IMR-90 (cell line): ENCODE results near the gene SLC9B1. TPM values are rescaled to one million over a fixed set of nuclear protein-coding genes. Genes with fewer than 3 reads are reported as not detected.

ENCODE experiments used
- ATAC-seq: fragments of 200-7000 bp; cut with Tn5 transposase; 2 replicates; pipeline ENCODE4 v1.9.1; 2020; ENCODE audit warnings: low read depth, mild to moderate bottlenecking, moderate library complexity
- BruUV-seq: library from RNA; stranded (reverse); fragments of 400-500 nt; replicated peaks from 2 replicates; lab custom pipeline; 2021; lab: Mats Ljungman, UMichigan
- CTCF ChIA-PET: fragments of 300-600 bp; formaldehyde crosslinking; extraction: SDS; loops from one replicate; lab custom pipeline; 2021; ENCODE audit warnings: antibody characterized with exemption; lab: Yijun Ruan, JAX
- POLR2A ChIA-PET: fragments of 300-600 bp; sonication (Branson Sonifier 250); formaldehyde crosslinking; loops from one replicate; lab custom pipeline; 2022; ENCODE audit warnings: antibody characterized with exemption; ENCODE audit not compliant: unreplicated experiment; lab: Charles Lee
- DNase-seq: peaks from one replicate; pipeline ENCODE4 v3.0.0; 2013
- H2AFZ ChIP-seq: replicated peaks from 2 replicates; pipeline ENCODE3; 2013; ENCODE audit warnings: low read length, mild to moderate bottlenecking; ENCODE audit not compliant: poor library complexity
- H2AK5ac ChIP-seq: 2 replicates; pipeline ENCODE4 v1.6.1; 2013; ENCODE audit warnings: low read depth, low read length, inconsistent platforms
- H2AK9ac ChIP-seq: replicated peaks from 2 replicates; pipeline ENCODE3; 2013; ENCODE audit warnings: mild to moderate bottlenecking, low read depth, low read length, moderate library complexity; ENCODE audit not compliant: poor library complexity
- H2BK120ac ChIP-seq: 2 replicates; pipeline ENCODE4 v1.6.1; 2013; ENCODE audit warnings: low read depth, low read length, inconsistent platforms
- H2BK15ac ChIP-seq: 3 replicates; pipeline ENCODE4 v1.6.1; 2013; ENCODE audit warnings: low read depth, low read length, inconsistent platforms
- H2BK20ac ChIP-seq: 2 replicates; pipeline ENCODE4 v1.6.1; 2013; ENCODE audit warnings: low read depth, mild to moderate bottlenecking, inconsistent platforms, low read length, moderate library complexity
- H2BK5ac ChIP-seq: 2 replicates; pipeline ENCODE4 v1.6.1; 2013; ENCODE audit warnings: mild to moderate bottlenecking, low read depth, low read length, inconsistent platforms; ENCODE audit not compliant: poor library complexity, severe bottlenecking
- H3K14ac ChIP-seq: replicated peaks from 2 replicates; pipeline ENCODE4 v1.6.1; 2013; ENCODE audit warnings: low read depth, low read length, inconsistent platforms
- H3K18ac ChIP-seq: 2 replicates; pipeline ENCODE4 v1.6.1; 2013; ENCODE audit warnings: low read depth, low read length, control low read depth
- H3K23ac ChIP-seq: 2 replicates; pipeline ENCODE4 v1.6.1; 2013; ENCODE audit warnings: low read depth, low read length, inconsistent platforms
- H3K27ac ChIP-seq: 2 replicates; pipeline ENCODE4 v1.5.1; 2013; ENCODE audit warnings: mild to moderate bottlenecking, control low read depth, low read length; ENCODE audit not compliant: insufficient read depth
- H3K27me3 ChIP-seq: 2 replicates; pipeline ENCODE4 v1.6.1; 2013; ENCODE audit warnings: low read length; ENCODE audit not compliant: control insufficient read depth, insufficient read depth
- H3K36me3 ChIP-seq: 2 replicates; pipeline ENCODE4 v1.6.1; 2013; ENCODE audit warnings: low read length, mixed read lengths; ENCODE audit not compliant: control insufficient read depth, insufficient read depth
- H3K4ac ChIP-seq: 2 replicates; pipeline ENCODE4 v1.6.1; 2013; ENCODE audit warnings: low read depth, low read length, inconsistent platforms
- H3K4me1 ChIP-seq: 2 replicates; pipeline ENCODE4 v1.6.1; 2013; ENCODE audit warnings: low read length, mixed read lengths; ENCODE audit not compliant: control insufficient read depth, insufficient read depth
- H3K4me2 ChIP-seq: 2 replicates; pipeline ENCODE4 v1.6.1; 2013; ENCODE audit warnings: low read depth, mild to moderate bottlenecking, control low read depth, low read length, moderate library complexity
- H3K4me3 ChIP-seq: 2 replicates; pipeline ENCODE4 v1.5.1; 2013; ENCODE audit warnings: low read depth, mild to moderate bottlenecking, control low read depth, low read length, moderate library complexity; ENCODE audit not compliant: insufficient read depth
- H3K56ac ChIP-seq: 2 replicates; pipeline ENCODE4 v1.6.1; 2013; ENCODE audit warnings: low read length, inconsistent platforms; ENCODE audit not compliant: insufficient read depth; ENCODE audit errors: extremely low read depth
- H3K79me1 ChIP-seq, 2 experiments: 2 replicates each; pipeline ENCODE4 v1.6.1; 2013; ENCODE audit warnings: low read length in 2 of 2, inconsistent platforms in 1 of 2, low read depth in 1 of 2
- H3K9ac ChIP-seq: 2 replicates; pipeline ENCODE4 v1.6.1; 2013; ENCODE audit warnings: low read depth, low read length, control low read depth
- H3K9me1 ChIP-seq: 2 replicates; pipeline ENCODE4 v1.6.1; 2013; ENCODE audit warnings: low read length, inconsistent platforms; ENCODE audit not compliant: insufficient read depth
- H3K9me3 ChIP-seq: 2 replicates; pipeline ENCODE4 v1.6.1; 2013; ENCODE audit warnings: low read length; ENCODE audit not compliant: control insufficient read depth, insufficient read depth
- H4K20me1 ChIP-seq: 2 replicates; pipeline ENCODE4 v1.6.1; 2013; ENCODE audit warnings: low read length, inconsistent platforms; ENCODE audit not compliant: insufficient read depth
- H4K5ac ChIP-seq: 2 replicates; pipeline ENCODE4 v1.6.1; 2013; ENCODE audit warnings: mild to moderate bottlenecking, low read depth, low read length, control low read depth
- H4K8ac ChIP-seq, 2 experiments: 2 replicates each; pipeline ENCODE4 v1.6.1; 2013; ENCODE audit warnings: low read depth in 2 of 2, low read length in 2 of 2, control low read depth in 1 of 2, inconsistent platforms in 1 of 2
- H4K91ac ChIP-seq: 2 replicates; pipeline ENCODE4 v1.6.1; 2013; ENCODE audit warnings: low read depth, low read length, inconsistent platforms; ENCODE audit not compliant: insufficient read depth
- MXI1 ChIP-seq: IDR thresholded peaks from 2 replicates; pipeline ENCODE4 v1.6.1; 2012; ENCODE audit warnings: low read depth, mild to moderate bottlenecking, low read length, moderate library complexity, borderline replicate concordance
- POLR2A ChIP-seq: IDR thresholded peaks from 2 replicates; pipeline ENCODE4 v1.6.1; 2012; ENCODE audit warnings: mild to moderate bottlenecking, low read depth, low read length
- RAD21 ChIP-seq: IDR thresholded peaks from 2 replicates; pipeline ENCODE4 v1.6.1; 2012; ENCODE audit warnings: low read length, improper control_type of control experiment
- WGBS, 2 experiments: methylation state at CpG; one replicate each; pipeline versions ENCODE4 v1.1.5 to v1.1.7; 2013; ENCODE audit warnings: missing lambda C conversion rate in 2 of 2; ENCODE audit not compliant: insufficient read length in 1 of 2; ENCODE audit errors: extremely low coverage in 2 of 2; 5-methylcytosine and 5-hydroxymethylcytosine counted together
- dilution Hi-C: fragments of 300-500 bp; cut with HindIII; formaldehyde crosslinking; loops from one replicate; pipeline ENCODE4 v1.14.3; 2018; ENCODE audit warnings: low sequenced_read_pairs; ENCODE audit not compliant: unreplicated experiment
- in situ Hi-C: fragments of 300-500 bp; cut with MboI; formaldehyde crosslinking; loops from 3 replicates; pipeline ENCODE4 v1.14.3; 2019; ENCODE audit warnings: low sequenced_read_pairs, inconsistent platforms, mixed read lengths
- intact Hi-C: fragments of 100-400 bp; cut with micrococcal nuclease; formaldehyde crosslinking; loops from 2 replicates; pipeline ENCODE4 v1.10.0; 2022
- polyA plus RNA-seq, 3 experiments: library from polyadenylated mRNA; depleted of rRNA; stranded (reverse); fragments of >200 nt; gene quantifications; 2 replicates each; pipeline ENCODE4 v1.2.3, GENCODE V29; 2012; ENCODE audit warnings: low replicate concordance in 1 of 3
- total RNA-seq: library from RNA; depleted of rRNA; stranded (reverse); fragments of >200 nt; gene quantifications from 2 replicates; pipeline ENCODE4 v1.2.3, GENCODE V29; 2012

Gene SLC9B1
- total and polyA plus RNA-seq, 2 of the 4 experiments (the other 2 are of a cell fraction) = 0.07 to 0.18 TPM

- Histone ChIP-seq H3K14ac (no peak overlapping the region), H3K18ac (no peak overlapping the region), H2BK15ac (no peak overlapping the region), H3K4me3 (no peak overlapping the region), H3K4me1 (no peaks in the 10 kb centered on the region), H3K9me3 (no peaks in the 10 kb centered on the region; the same call in 1 of the 2 replicates), H2BK20ac (no peak overlapping the region), H3K4ac (no peak overlapping the region), H3K27ac (no peak overlapping the region), H3K9me1 (no peaks in the 10 kb centered on the region), H4K8ac (no peak overlapping the region), H2AK5ac (no peak overlapping the region), H3K36me3 (no peaks in the 10 kb centered on the region), H3K27me3 (no peaks in the 10 kb centered on the region), H3K56ac (no peak overlapping the region), H3K9ac (no peak overlapping the region), H3K4me2 (no peak overlapping the region), H2BK5ac (no peak overlapping the region), H2AK9ac (no peak overlapping the region), H2BK120ac (no peak overlapping the region), H3K23ac (no peak overlapping the region), H2AFZ (no peak overlapping the region), H4K20me1 (no peaks in the 10 kb centered on the region), H4K91ac (no peak overlapping the region), H3K79me1 (peaks cover 0 to 14% of the 10 kb centered on the region in 2 experiments), H4K5ac (no peak overlapping the region)
- ChIA-PET POLR2A (no interaction called here), CTCF (no interaction called here)
- intact Hi-C loops = no loop called here
- WGBS, 2 experiments = no CpG with 5 or more reads among the region's 1 CpG
- dilution Hi-C loops = no loop called here
- no TSS peak for BruUV-seq
- in situ Hi-C loops = no loop called here
- TF ChIP-seq RAD21 (no peak), POLR2A (no peak), MXI1 (no peak)
- DNase-seq (no peak), ATAC-seq (no peak)
Measured at GRCh38 chr4:102881343-102881742, 138.2 kb downstream of the SLC9B1 start.
